ENCODE results near the gene PTPRN2. TPM values are rescaled to one million over a fixed set of nuclear protein-coding genes. Genes with fewer than 3 reads are reported as not detected.

PTPRN2 gene
- total and polyA plus RNA-seq, 8 donors = 4.9 to 136 (median 46.8) TPM

DNA sequence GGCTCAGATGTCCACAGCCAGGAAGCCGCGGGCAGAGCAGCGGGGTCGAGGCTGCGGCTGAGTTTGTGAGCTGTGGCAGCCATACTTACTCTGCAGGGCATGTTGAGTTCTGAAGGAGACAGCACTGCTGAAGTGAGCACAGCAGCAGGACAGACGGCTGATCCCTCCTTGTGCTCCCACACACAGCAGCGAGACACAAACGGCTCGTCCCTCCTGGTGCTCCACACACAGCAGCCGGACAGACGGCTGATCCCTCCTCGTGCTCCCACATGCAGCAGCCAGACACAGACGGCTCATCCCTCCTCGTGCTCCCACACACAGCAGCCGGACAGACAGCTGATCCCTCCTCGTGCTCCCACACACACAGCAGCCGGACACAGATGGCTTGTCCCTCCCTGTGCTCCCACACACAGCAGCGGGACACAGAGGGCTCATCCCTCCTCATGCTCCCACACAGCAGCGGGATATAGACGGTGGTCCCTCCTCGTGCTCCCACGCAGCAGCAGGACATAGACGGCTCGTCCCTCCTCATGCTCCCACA, 305.1 kb downstream of the PTPRN2 start:
- peak in 1 of 2 donors; percentile 15 for DNase-seq
- no peaks in the 10 kb centered on the region for H3K36me3 ChIP-seq
- intact Hi-C loops (cut with DNase I; ENCODE audit: low total_unique reads) = no loop called here
- no peak overlapping the region for H3K27ac ChIP-seq
- no peak overlapping the region for H3K4me3 ChIP-seq
- TF ChIP-seq POLR2A (IDR thresholded peaks at IDR 0.05) (no peak), EP300 (IDR thresholded peaks at IDR 0.05) (no peak), POLR2AphosphoS5 (IDR thresholded peaks at IDR 0.05) (no peak)
- TF ChIP-seq, protein P1, sequence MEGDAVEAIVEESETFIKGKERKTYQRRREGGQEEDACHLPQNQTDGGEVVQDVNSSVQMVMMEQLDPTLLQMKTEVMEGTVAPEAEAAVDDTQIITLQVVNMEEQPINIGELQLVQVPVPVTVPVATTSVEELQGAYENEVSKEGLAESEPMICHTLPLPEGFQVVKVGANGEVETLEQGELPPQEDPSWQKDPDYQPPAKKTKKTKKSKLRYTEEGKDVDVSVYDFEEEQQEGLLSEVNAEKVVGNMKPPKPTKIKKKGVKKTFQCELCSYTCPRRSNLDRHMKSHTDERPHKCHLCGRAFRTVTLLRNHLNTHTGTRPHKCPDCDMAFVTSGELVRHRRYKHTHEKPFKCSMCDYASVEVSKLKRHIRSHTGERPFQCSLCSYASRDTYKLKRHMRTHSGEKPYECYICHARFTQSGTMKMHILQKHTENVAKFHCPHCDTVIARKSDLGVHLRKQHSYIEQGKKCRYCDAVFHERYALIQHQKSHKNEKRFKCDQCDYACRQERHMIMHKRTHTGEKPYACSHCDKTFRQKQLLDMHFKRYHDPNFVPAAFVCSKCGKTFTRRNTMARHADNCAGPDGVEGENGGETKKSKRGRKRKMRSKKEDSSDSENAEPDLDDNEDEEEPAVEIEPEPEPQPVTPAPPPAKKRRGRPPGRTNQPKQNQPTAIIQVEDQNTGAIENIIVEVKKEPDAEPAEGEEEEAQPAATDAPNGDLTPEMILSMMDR (IDR thresholded peaks at IDR 0.05) = no peak
- H3K4me1 ChIP-seq = no peaks in the 10 kb centered on the region
- WGBS, 5 donors = 79 to 86% (median 85%) methylated on average over 15 to 24 of the region's 24 CpGs
- no peaks in the 10 kb centered on the region for H3K27me3 ChIP-seq
- peaks cover 0 to 21% (median 12%) of the 10 kb centered on the region in 4 donors for H3K9me3 ChIP-seq

DNA sequence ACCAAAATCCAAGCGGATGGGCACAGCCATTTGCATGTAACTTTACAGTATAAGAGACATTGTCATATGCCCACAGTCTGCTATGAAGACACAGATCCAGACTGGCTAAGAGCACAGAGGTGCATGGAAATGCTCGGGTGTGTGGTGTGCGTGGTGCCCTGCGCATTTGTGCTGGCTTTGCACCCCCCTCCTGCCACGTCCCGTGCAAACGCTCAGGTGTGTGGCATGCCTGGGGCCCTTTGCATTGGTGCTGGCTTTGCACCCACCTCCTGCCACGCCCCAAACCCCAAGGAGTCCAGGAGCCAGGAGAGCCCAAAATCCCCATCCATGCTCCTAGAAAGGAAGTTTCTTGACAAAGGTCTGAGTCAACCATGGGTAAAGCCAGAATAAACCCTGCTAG, 306.2 kb downstream of the PTPRN2 start:
- 75 to 92% (median 88%) methylated on average over 8 of the region's 8 CpGs for WGBS, 5 donors
- peak in 1 of 2 donors; percentile 14 for DNase-seq
- H3K4me3 ChIP-seq = no peak overlapping the region
- H3K36me3 ChIP-seq = no peaks in the 10 kb centered on the region
- intact Hi-C loops (cut with DNase I; ENCODE audit: low total_unique reads) = no loop called here
- TF ChIP-seq POLR2AphosphoS5 (IDR thresholded peaks at IDR 0.05) (no peak), POLR2A (IDR thresholded peaks at IDR 0.05) (no peak), EP300 (IDR thresholded peaks at IDR 0.05) (no peak)
- TF ChIP-seq, protein P1 (IDR thresholded peaks at IDR 0.05) = no peak
- peaks cover 0 to 14% (median 7%) of the 10 kb centered on the region in 4 donors for H3K9me3 ChIP-seq
- H3K4me1 ChIP-seq = no peaks in the 10 kb centered on the region
- no peaks in the 10 kb centered on the region for H3K27me3 ChIP-seq
- no peak overlapping the region for H3K27ac ChIP-seq

DNA sequence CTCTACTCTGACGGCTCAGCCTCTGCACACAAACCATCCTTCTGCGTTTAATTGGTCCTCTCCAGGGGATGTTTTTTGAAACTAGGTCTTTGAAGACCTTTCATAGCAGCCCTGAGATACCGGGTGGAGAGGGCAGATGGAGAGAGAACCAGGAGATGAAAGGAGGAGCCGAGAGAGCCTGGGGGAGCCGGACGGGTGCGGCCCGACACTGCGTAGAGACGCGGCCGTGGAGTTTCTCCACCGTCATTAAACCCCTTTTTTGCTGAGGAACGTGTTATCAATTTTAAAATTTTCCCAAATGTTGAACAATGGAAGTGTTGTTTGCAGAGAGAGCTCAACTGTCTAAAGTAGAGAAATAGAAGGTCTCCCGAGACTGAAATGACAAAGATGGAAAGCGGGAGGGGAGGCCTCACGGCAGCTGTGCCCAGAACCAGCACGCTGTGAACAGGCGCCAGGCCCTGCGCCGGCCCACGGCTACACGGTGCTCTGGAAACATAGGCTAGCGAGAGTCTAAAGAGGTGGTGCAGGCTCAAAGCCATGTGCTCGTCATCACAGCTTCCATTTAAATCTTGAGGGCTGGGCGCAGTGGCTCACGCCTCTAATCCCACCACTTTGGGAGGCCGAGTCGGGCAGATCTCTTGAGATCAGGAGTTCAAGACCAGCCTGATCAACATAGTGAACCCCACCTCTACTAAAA, 307.0 kb downstream of the PTPRN2 start:
- 90 to 95% (median 95%) methylated on average over 29 of the region's 29 CpGs for WGBS, 5 donors
- peaks cover 0 to 8% (median 3%) of the 10 kb centered on the region in 4 donors for H3K9me3 ChIP-seq
- TF ChIP-seq POLR2A (IDR thresholded peaks at IDR 0.05) (no peak), EP300 (IDR thresholded peaks at IDR 0.05) (no peak), POLR2AphosphoS5 (IDR thresholded peaks at IDR 0.05) (no peak)
- TF ChIP-seq, protein P1 (IDR thresholded peaks at IDR 0.05) = no peak
- H3K27me3 ChIP-seq = no peaks in the 10 kb centered on the region
- DNase-seq = peak in 1 of 2 donors; percentile 22
- no peak overlapping the region for H3K4me3 ChIP-seq
- no peaks in the 10 kb centered on the region for H3K4me1 ChIP-seq
- no peaks in the 10 kb centered on the region for H3K36me3 ChIP-seq
- intact Hi-C loops (cut with DNase I; ENCODE audit: low total_unique reads) = no loop called here
- no peak overlapping the region for H3K27ac ChIP-seq

DNA sequence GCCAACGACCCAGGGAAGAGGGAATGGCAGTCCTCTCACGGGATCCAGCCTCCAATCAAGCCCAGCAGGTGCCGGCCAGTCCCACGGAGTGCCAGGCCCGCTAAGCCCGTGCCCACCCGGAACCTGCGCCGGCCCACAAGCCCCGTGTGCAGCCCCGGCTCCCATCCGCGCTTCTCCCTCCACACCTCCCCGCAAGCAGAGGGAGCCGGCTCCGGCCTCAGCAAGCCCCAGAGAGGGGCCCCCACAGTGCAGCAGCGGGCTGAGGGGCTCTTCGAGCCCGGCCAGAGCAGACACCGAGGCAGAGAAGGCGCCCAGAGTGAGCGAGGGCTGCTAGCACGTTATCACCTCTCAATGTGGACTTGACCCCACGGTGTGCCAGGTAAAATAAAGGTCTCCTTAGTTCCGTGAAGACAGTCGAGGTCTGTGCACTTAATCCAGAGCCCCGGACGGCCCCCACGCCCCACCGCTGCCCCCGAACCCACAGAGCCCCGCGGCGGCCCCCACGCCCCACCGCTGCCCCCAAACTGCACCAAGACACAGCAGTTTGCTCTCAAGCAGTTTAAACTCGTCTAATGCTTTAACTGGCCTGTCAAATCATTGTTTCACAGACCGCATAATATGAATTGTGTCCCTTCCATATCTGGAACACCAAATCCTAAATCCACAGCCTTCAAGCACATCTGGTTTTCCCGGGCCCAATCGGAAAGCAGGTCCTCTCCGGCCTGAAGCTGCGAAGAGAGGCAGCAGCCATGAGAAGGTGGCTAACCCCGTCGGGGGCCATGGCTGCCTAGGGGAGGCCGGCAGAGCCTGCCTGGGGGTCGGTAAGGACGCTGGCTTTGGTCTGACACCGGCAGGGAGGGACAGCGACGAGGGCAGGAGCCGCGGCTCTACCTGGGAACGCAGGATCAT, 307.8 kb downstream of the PTPRN2 start:
- intact Hi-C loops (cut with DNase I; ENCODE audit: low total_unique reads) = no loop called here
- WGBS, 5 donors = 84 to 94% (median 91%) methylated on average over 43 to 53 of the region's 53 CpGs
- H3K27ac ChIP-seq = no peak overlapping the region
- no peaks in the 10 kb centered on the region for H3K9me3 ChIP-seq
- no peaks in the 10 kb centered on the region for H3K4me1 ChIP-seq
- no peak for TF ChIP-seq EP300 (IDR thresholded peaks at IDR 0.05)
- TF ChIP-seq POLR2AphosphoS5 (IDR thresholded peaks at IDR 0.05) = no peak
- no peak overlapping the region for H3K4me3 ChIP-seq
- no peaks in the 10 kb centered on the region for H3K36me3 ChIP-seq
- DNase-seq = peak in 1 of 2 donors; percentile 9
- H3K27me3 ChIP-seq = no peaks in the 10 kb centered on the region
